Lung (tissue), 12 donors: ENCODE measurements around the gene SLC19A1. TPM values are rescaled to one million over a fixed set of nuclear protein-coding genes. Genes with fewer than 3 reads are reported as not detected.

Experiments used
- ATAC-seq: fragments of 200-7000 bp; cut with Tn5 transposase; one replicate; pipeline ENCODE4 v1.9.1; 2020; ENCODE audit warnings: moderate number of reproducible peaks; ENCODE audit not compliant: insufficient read depth, low FRiP score
- DNase-seq, 3 donors: peaks; one replicate each; pipeline ENCODE4 v3.0.0-alpha.2; 2013 to 2017
- H3K27ac ChIP-seq, 2 donors: one replicate each; pipeline ENCODE4 v1.5.1; 2013; ENCODE audit warnings: mild to moderate bottlenecking in 2 of 2, moderate library complexity in 2 of 2, control low read depth in 1 of 2, inconsistent platforms in 1 of 2, low read depth in 1 of 2, low read length in 1 of 2
- H3K27me3 ChIP-seq, 3 donors: one replicate each; pipeline ENCODE4 v1.5.1; 2013; ENCODE audit warnings: low read length in 2 of 3; ENCODE audit not compliant: control insufficient read depth in 3 of 3, insufficient read depth in 3 of 3
- H3K36me3 ChIP-seq, 4 donors: one replicate each; pipeline ENCODE4 v1.5.1; 2013; ENCODE audit warnings: low read length in 4 of 4, mild to moderate bottlenecking in 1 of 4, moderate library complexity in 1 of 4; ENCODE audit not compliant: control insufficient read depth in 4 of 4, insufficient read depth in 4 of 4
- H3K4me1 ChIP-seq, 5 donors: one replicate each; pipeline ENCODE4 v1.5.1; 2013; ENCODE audit warnings: low read length in 5 of 5, mild to moderate bottlenecking in 2 of 5, moderate library complexity in 1 of 5; ENCODE audit not compliant: control insufficient read depth in 5 of 5, insufficient read depth in 5 of 5
- H3K4me3 ChIP-seq: one replicate; pipeline ENCODE4 v1.5.1; 2013; ENCODE audit warnings: mild to moderate bottlenecking, control low read depth, moderate library complexity
- H3K9ac ChIP-seq, 2 donors: one replicate each; pipeline ENCODE4 v1.5.1; 2013; ENCODE audit warnings: low read length in 2 of 2, control low read depth in 1 of 2; ENCODE audit not compliant: insufficient read depth in 1 of 2
- H3K9me3 ChIP-seq, 4 donors: one replicate each; pipeline ENCODE4 v1.5.1; 2013; ENCODE audit warnings: low read length in 3 of 4, mild to moderate bottlenecking in 1 of 4, moderate library complexity in 1 of 4; ENCODE audit not compliant: control insufficient read depth in 4 of 4, insufficient read depth in 3 of 4
- WGBS, 2 donors: extraction: QIAGEN DNeasy Blood & Tissue Kit; methylation state at CpG; one replicate each; pipeline ENCODE4 v1.1.7; 2013; 5-methylcytosine and 5-hydroxymethylcytosine counted together
- polyA plus RNA-seq, 2 donors: library from polyadenylated mRNA; stranded (reverse); fragments of 200-250 nt; gene quantifications; one replicate each; pipeline ENCODE4 v1.2.1, GENCODE V29; 2013
- total RNA-seq, 2 donors: library from RNA; depleted of rRNA in 1 of 2; stranded (reverse); fragments of >200 nt in 1 of 2; gene quantifications; one replicate each; pipeline ENCODE4 v1.2.1, GENCODE V29; 2014 to 2021
- TF ChIP-seq, protein P1 (sequence below): IDR thresholded peaks from 2 replicates; pipeline ENCODE4 v1.5.1; 2012; ENCODE audit warnings: mild to moderate bottlenecking; ENCODE audit errors: control extremely low read depth, extremely low read depth
- donor health status: control.
- donor health status: control.
- donor health status: Bipolar disorder and iron deficiency.
- donor health status: healthy.
- donor health status: DM: yes; HTN: yes; CAD: no.

Gene SLC19A1
- total and polyA plus RNA-seq, 4 donors = 23.8 to 42.0 (median 26.2) TPM

DNA sequence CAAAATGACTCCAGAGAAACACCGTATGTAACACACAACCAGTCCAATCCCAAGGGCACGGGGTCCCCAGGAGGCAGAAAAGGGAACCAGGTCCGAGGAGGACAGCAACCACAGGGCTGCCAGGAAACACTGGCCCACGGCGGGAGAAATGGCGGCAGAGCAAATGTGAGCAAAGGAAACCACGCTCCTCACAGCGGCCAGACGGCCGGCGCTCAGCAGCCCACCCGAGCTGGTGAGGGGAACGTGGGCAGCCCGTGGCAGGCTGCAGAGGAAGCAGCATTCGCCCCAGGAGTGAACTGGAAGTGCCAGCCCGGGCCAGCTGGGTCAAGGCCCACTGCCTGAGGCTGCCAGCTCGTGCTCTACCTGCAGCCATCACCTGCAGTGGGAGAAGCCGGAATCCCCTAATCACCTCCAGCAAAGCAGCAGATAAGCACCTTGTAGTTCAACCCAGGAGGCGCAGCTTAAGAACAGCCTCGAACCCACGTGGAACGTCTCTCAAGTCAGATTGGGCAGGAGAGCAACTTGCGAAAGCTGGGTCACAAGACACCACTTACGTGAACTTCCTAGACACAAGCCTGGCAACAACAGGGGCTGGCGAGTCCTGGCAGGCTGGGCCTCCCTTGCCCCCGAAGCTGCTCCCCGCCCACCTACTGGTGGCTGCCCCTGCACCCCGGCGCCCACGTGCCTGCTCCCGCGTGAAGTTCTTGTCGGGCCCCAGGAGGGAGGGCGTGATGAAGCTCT is 6.7 kb downstream of the SLC19A1 start:
- no peak for DNase-seq

GRCh38 chr21:45534636-45535331 is 7.5 kb downstream of the SLC19A1 start:
- Histone ChIP-seq H3K27ac (no peak overlapping the region), H3K4me1 (peaks cover 0 to 26% (median 12%) of the 10 kb centered on the region in 5 donors), H3K9me3 (no peaks in the 10 kb centered on the region), H3K27me3 (no peaks in the 10 kb centered on the region), H3K9ac (no peak overlapping the region), H3K4me3 (no peak overlapping the region), H3K36me3 (peaks cover 0 to 6% (median 5%) of the 10 kb centered on the region in 4 donors)
- WGBS, 2 donors = 66 to 73% methylated on average over 27 to 28 of the region's 28 CpGs
- DNase-seq (peak; percentile 92 to 97 (median 93)), ATAC-seq (peak; percentile 24)
- TF ChIP-seq, protein P1, sequence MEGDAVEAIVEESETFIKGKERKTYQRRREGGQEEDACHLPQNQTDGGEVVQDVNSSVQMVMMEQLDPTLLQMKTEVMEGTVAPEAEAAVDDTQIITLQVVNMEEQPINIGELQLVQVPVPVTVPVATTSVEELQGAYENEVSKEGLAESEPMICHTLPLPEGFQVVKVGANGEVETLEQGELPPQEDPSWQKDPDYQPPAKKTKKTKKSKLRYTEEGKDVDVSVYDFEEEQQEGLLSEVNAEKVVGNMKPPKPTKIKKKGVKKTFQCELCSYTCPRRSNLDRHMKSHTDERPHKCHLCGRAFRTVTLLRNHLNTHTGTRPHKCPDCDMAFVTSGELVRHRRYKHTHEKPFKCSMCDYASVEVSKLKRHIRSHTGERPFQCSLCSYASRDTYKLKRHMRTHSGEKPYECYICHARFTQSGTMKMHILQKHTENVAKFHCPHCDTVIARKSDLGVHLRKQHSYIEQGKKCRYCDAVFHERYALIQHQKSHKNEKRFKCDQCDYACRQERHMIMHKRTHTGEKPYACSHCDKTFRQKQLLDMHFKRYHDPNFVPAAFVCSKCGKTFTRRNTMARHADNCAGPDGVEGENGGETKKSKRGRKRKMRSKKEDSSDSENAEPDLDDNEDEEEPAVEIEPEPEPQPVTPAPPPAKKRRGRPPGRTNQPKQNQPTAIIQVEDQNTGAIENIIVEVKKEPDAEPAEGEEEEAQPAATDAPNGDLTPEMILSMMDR = no peak

More for the DNA sequence above, 6.7 kb downstream of the SLC19A1 start:
- ATAC-seq = peak; percentile 20
- peaks cover 0 to 6% (median 0%) of the 10 kb centered on the region in 4 donors for H3K36me3 ChIP-seq
- no peaks in the 10 kb centered on the region for H3K9me3 ChIP-seq
- 47 to 64% methylated on average over 34 of the region's 34 CpGs for WGBS, 2 donors
- H3K9ac ChIP-seq = no peak overlapping the region
- no peaks in the 10 kb centered on the region for H3K27me3 ChIP-seq
- peaks cover 0 to 26% (median 12%) of the 10 kb centered on the region in 5 donors for H3K4me1 ChIP-seq
- no peak overlapping the region for H3K4me3 ChIP-seq
- TF ChIP-seq, protein P1 = no peak
- peak overlapping the region in 1 of 2 donors; percentile 23 for H3K27ac ChIP-seq

DNA sequence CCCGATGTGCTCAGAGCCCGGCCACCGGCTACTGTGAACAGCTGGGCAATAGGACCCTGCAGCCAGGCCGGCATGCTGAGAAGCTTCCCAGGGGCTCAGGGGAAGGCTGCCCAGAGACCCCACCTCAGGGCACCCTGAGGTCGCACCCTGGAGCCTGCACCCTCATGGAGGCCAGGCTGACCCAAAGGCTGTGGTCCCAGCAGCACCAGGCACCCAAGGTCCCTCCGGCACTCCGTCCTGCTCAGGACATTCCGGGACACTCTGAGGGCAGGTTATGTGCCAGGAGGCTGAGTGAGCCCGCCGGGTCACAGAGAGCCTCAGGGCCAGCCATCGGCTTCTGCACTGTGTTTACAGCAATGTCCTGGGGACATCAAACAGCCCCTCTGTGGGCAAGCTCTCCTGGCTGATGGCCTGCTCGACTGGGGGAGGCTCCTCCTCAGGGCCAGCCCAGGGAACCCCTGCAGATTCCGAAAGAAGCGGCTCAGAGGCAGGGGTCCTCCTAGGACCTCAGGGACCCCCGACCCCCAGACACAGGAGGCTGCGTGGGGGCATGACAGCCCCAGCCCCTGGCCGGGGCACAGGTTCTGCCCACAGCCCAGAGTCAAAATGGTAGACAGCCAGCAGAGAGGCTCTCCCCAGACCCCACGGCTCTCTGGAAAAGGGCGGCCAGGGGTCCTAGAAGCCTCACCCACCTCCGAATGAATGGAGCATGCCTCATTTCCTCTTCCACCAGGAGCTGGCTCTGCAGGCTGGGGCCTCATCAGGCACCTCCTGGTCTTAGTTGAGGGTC is 8.2 kb downstream of the SLC19A1 start:
- Histone ChIP-seq H3K9ac (no peak overlapping the region), H3K27me3 (no peaks in the 10 kb centered on the region), H3K36me3 (peaks cover 0 to 10% (median 8%) of the 10 kb centered on the region in 4 donors), H3K4me1 (peaks cover 0 to 26% (median 13%) of the 10 kb centered on the region in 5 donors), H3K27ac (peak overlapping the region in 1 of 2 donors; percentile 2), H3K4me3 (no peak overlapping the region), H3K9me3 (no peaks in the 10 kb centered on the region)
- TF ChIP-seq, protein P1 = no peak
- 85 to 86% methylated on average over 20 of the region's 20 CpGs for WGBS, 2 donors
- no peak for DNase-seq
- no peak for ATAC-seq
